Coronary artery (tissue), 2 donors: ENCODE results near the gene FOXL2.

Experiments used
- DNase-seq: peaks from one replicate; pipeline ENCODE4 v3.0.0-alpha.2; 2017; ENCODE audit warnings: low spot score
- H3K27ac ChIP-seq, 2 donors: fragments of 200-600 bp; sonication (generic); one replicate each; pipeline ENCODE4 v1.5.1; 2016 to 2019
- H3K4me3 ChIP-seq: fragments of 200-600 bp; sonication (generic); 2 replicates; pipeline ENCODE4 v1.5.1; 2016; ENCODE audit warnings: mild to moderate bottlenecking, moderate library complexity
- CTCF ChIP-seq: fragments of 200-600 bp; sonication (generic); IDR thresholded peaks from one replicate; pipeline ENCODE4 v1.5.1; 2019; ENCODE audit warnings: antibody characterized with exemption

Gene FOXL2

GRCh38 chr3:138950701-138951100, 3.8 kb upstream of the FOXL2 start:
- TF ChIP-seq CTCF: no peak
- DNase-seq: peak; percentile 21
- H3K27ac ChIP-seq: no peak overlapping the region
- H3K4me3 ChIP-seq: peak overlapping the region; percentile 65

- peak overlapping the region; percentile 65 for H3K4me3 ChIP-seq
- no peak for TF ChIP-seq CTCF
- H3K27ac ChIP-seq: no peak overlapping the region
- peak; percentile 66 for DNase-seq
These were observed 3.2 kb upstream of the FOXL2 start for GRCh38 chr3:138950006-138950644.

GRCh38 chr3:138949445-138950005, 2.6 kb upstream of the FOXL2 start:
- DNase-seq: peak; percentile 63
- TF ChIP-seq CTCF: no peak
- Histone ChIP-seq H3K27ac (no peak overlapping the region), H3K4me3 (peak overlapping the region; percentile 65)

GRCh38 chr3:138949002-138949418, 2.1 kb upstream of the FOXL2 start:
- no peak for TF ChIP-seq CTCF
- Histone ChIP-seq H3K27ac (no peak overlapping the region), H3K4me3 (no peak overlapping the region)
- DNase-seq: peak; percentile 53

- peak; percentile 28 for DNase-seq
- TF ChIP-seq CTCF: no peak
- no peak overlapping the region for H3K4me3 ChIP-seq
- H3K27ac ChIP-seq: no peak overlapping the region
These were observed 1.5 kb upstream of the FOXL2 start for GRCh38 chr3:138948371-138949001.

- H3K27ac ChIP-seq: no peak overlapping the region
- TF ChIP-seq CTCF: no peak
- peak overlapping the region; percentile 72 for H3K4me3 ChIP-seq
- peak; percentile 57 for DNase-seq
These were observed 671 bp upstream of the FOXL2 start for GRCh38 chr3:138947495-138948121.
